ENCODE data around the gene PSMA3. TPM values are rescaled to one million over a fixed set of nuclear protein-coding genes. Genes with fewer than 3 reads are reported as not detected.

The PSMA3 gene
- total RNA-seq, result 100 to 1,000 TPM in 2 of 5 experiments, 10 to 100 TPM in 3; 76.5 to 357 (median 97.1) TPM
- 100 to 1,000 TPM; 161 to 163 TPM for polyA plus RNA-seq
- total RNA-seq, result 24.1 reads per million, percentile 55 among the genes with 10 or more reads in this experiment

GRCh38 chr14:58244556-58245387, at the start of gene PSMA3:
TSS of gene PSMA3 (plus strand) at chr14:58244843. CDS start at chr14:58244921, 78 bp downstream.
- peaks cover 0 to 9% (median 0%) of the 10 kb centered on the region in 11 donors for H3K9me3 Mint-ChIP-seq
- ChIA-PET POLR2A (interaction anchor here (0.7 to 4.2 kb wide), 18 partner anchors 10 to 1285 kb away, joined by 3 to 63 read pairs (median 4); partner anchors contain the start of genes ACTR10, ARID4A, KIAA0586 and TIMM9), CTCF (interaction anchor here (0.5 to 1.0 kb wide), 4 partner anchors 32 to 976 kb away, joined by 3 to 5 read pairs (median 4); partner anchors contain the start of genes AP5M1 and EXOC5)
- H3K4me1 ChIP-seq (ENCODE audit: control insufficient read depth in 2 of 2, insufficient read depth in 2 of 2, low read length in 2 of 2), result peaks cover 23 to 26% of the 10 kb centered on the region in 2 donors
- no peaks in the 10 kb centered on the region for H3K9me3 ChIP-seq (ENCODE audit: control insufficient read depth in 2 of 3, low read length in 3 of 3)
- H3K27ac ChIP-seq (ENCODE audit: low read depth, low read length), result peak within 1 kb of the TSS; percentile 86
- H3K36me3 Mint-ChIP-seq, result peaks cover 0 to 17% (median 8%) of the 10 kb centered on the region in 5 donors
- intact Hi-C loops (cut with micrococcal nuclease), result loop anchor here (1.0 to 10.0 kb wide), 15 partner anchors 38 to 1667 kb away; partner anchors contain the start of genes AP5M1 (in 2 of the 2), ARID4A (in 2 of the 2), DAAM1 (in 2 of the 2) and EXOC5 (in 2 of the 2)
- peak within 1 kb of the TSS; percentile 100 for H3K4me3 ChIP-seq (ENCODE audit: low read length)
- H3K4me1 Mint-ChIP-seq, result peaks cover 27 to 61% (median 52%) of the 10 kb centered on the region in 7 donors
- ATAC-seq (peak; percentile 96), DNase-seq (peak; percentile 95 to 98 (median 98))
- peaks cover 0 to 1% (median 0%) of the 10 kb centered on the region in 5 donors for H3K27me3 Mint-ChIP-seq
- peak within 1 kb of the TSS; percentile 97 to 99 (median 98) for H3K27ac Mint-ChIP-seq
- no peaks in the 10 kb centered on the region for H3K27me3 ChIP-seq (ENCODE audit: control insufficient read depth in 2 of 2, insufficient read depth in 2 of 2, low read length in 2 of 2)
- H3K4me3 Mint-ChIP-seq, result peak within 1 kb of the TSS; percentile 89 to 99 (median 96)
- peaks cover 0 to 9% (median 0%) of the 10 kb centered on the region in 3 experiments for H3K36me3 ChIP-seq (ENCODE audit: control insufficient read depth in 2 of 3, insufficient read depth in 3 of 3, low read length in 3 of 3)

- CTCF ChIA-PET, result no interaction called here
- Histone ChIP-seq H3K27ac (ENCODE audit: low read depth, low read length) (no peak overlapping the region), H3K36me3 (ENCODE audit: control insufficient read depth in 2 of 3, insufficient read depth in 3 of 3, low read length in 3 of 3) (peaks cover 0 to 3% (median 0%) of the 10 kb centered on the region in 3 experiments), H3K4me3 (ENCODE audit: low read length) (no peak overlapping the region), H3K4me1 (ENCODE audit: control insufficient read depth in 2 of 2, insufficient read depth in 2 of 2, low read length in 2 of 2) (peaks cover 11 to 20% of the 10 kb centered on the region in 2 donors), H3K9me3 (ENCODE audit: control insufficient read depth in 2 of 3, low read length in 3 of 3) (no peaks in the 10 kb centered on the region), H3K27me3 (ENCODE audit: control insufficient read depth in 2 of 2, insufficient read depth in 2 of 2, low read length in 2 of 2) (no peaks in the 10 kb centered on the region)
- intact Hi-C loops (cut with micrococcal nuclease), result loop anchor here (5.0 kb wide), 2 partner anchors 929 to 1271 kb away; partner anchors contain the start of genes AP5M1 (in 1 of the 2), EXOC5 (in 1 of the 2) and GPR135 (in 1 of the 2)
- H3K4me3 Mint-ChIP-seq, result peak overlapping the region in 1 of 10 donors; percentile 3
- POLR2A ChIA-PET, result interaction anchor here (0.7 kb wide), 1 partner anchor 102 kb away, joined by 3 read pairs; the partner anchor contains the start of gene ARID4A
- ATAC-seq (no peak), DNase-seq (no peak)
- peak overlapping the region in 4 of 9 donors; percentile 26 to 78 (median 44) for H3K27ac Mint-ChIP-seq
- H3K4me1 Mint-ChIP-seq, result peaks cover 15 to 42% (median 36%) of the 10 kb centered on the region in 7 donors
- peaks cover 0 to under 1% (median 0%) of the 10 kb centered on the region in 5 donors for H3K36me3 Mint-ChIP-seq
- no peaks in the 10 kb centered on the region for H3K9me3 Mint-ChIP-seq
- H3K27me3 Mint-ChIP-seq, result peaks cover 0 to 17% (median 0%) of the 10 kb centered on the region in 5 donors
These were observed 48.4 kb upstream of the PSMA3 start for GRCh38 chr14:58196198-58196597.

- peaks cover 0 to 10% (median 0%) of the 10 kb centered on the region in 5 donors for H3K27me3 Mint-ChIP-seq
- H3K27ac Mint-ChIP-seq, result peak overlapping the region in 7 of 9 donors; percentile 14 to 99 (median 97)
- H3K4me1 Mint-ChIP-seq, result peaks cover 21 to 53% (median 46%) of the 10 kb centered on the region in 7 donors
- H3K36me3 ChIP-seq (ENCODE audit: control insufficient read depth in 2 of 3, insufficient read depth in 3 of 3, low read length in 3 of 3), result peaks cover 0 to 3% (median 0%) of the 10 kb centered on the region in 3 experiments
- H3K9me3 Mint-ChIP-seq, result no peaks in the 10 kb centered on the region
- DNase-seq (no peak), ATAC-seq (no peak)
- intact Hi-C loops (cut with micrococcal nuclease), result loop anchor here (2.0 to 5.0 kb wide), 3 partner anchors 807 to 1269 kb away; partner anchors contain the start of genes AP5M1 (in 1 of the 2), EXOC5 (in 1 of the 2), GPR135 (in 1 of the 2) and NAA30 (in 1 of the 2)
- POLR2A ChIA-PET, result interaction anchor here (1.3 to 2.9 kb wide), 3 partner anchors 11 to 47 kb away, joined by 5 to 20 read pairs (median 8); partner anchors contain the start of gene PSMA3
- H3K27ac ChIP-seq (ENCODE audit: low read depth, low read length), result no peak overlapping the region
- H3K36me3 Mint-ChIP-seq, result peaks cover 0 to 4% (median 0%) of the 10 kb centered on the region in 5 donors
- no peak overlapping the region for H3K4me3 ChIP-seq (ENCODE audit: low read length)
- CTCF ChIA-PET, result no interaction called here
- H3K4me1 ChIP-seq (ENCODE audit: control insufficient read depth in 2 of 2, insufficient read depth in 2 of 2, low read length in 2 of 2), result peaks cover 15 to 27% of the 10 kb centered on the region in 2 donors
- H3K9me3 ChIP-seq (ENCODE audit: control insufficient read depth in 2 of 3, low read length in 3 of 3), result no peaks in the 10 kb centered on the region
- H3K27me3 ChIP-seq (ENCODE audit: control insufficient read depth in 2 of 2, insufficient read depth in 2 of 2, low read length in 2 of 2), result no peaks in the 10 kb centered on the region
- H3K4me3 Mint-ChIP-seq, result peak overlapping the region in 8 of 10 donors; percentile 23 to 98 (median 46)
These were observed 46.6 kb upstream of the PSMA3 start for GRCh38 chr14:58198086-58198485.

DNA sequence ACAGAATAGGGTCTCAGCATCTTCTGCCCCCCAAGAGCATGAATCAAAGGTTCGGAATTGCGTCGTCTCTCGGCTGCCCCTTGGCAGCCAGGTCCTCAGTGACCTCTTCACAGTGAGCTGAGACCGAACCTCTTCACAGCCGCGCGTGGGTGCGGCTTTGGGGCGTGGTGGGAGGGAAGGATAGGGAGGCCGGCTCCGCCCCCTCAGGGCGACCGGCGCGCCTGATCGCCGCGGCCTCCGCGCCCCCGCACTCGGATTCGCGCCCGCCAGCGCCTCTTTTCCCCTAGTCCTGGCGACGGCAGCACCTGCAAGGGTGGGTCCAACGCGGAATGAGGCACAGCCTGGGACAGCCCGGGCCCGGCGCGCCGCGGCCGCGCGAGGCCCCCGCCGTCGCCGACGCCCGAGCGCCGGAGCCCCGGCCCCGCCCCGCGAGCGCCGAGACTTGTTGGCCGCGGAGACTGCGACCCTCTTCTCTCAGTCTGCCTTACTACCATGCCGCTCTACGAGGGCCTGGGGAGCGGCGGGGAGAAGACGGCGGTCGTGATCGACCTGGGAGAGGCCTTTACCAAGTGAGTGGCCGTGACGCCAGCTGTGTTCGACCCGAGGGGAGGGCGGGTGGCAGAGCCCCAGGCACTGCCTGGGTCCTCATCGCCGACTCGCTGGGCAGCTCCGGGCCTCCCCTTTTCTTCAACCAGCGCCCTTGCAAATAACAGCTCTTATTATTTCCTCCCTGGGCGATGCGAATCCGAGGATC, 44.7 kb upstream of the PSMA3 start, which contains the start of gene ACTR10:
Gene ACTR10 (plus strand): TSS at position 424 of the 754 bp plus-strand sequence. CDS start 69 bp downstream, at position 493.
- peak within 1 kb of the TSS; percentile 87 for H3K27ac ChIP-seq (ENCODE audit: low read depth, low read length)
- Mint-ChIP-seq H3K36me3 (peaks cover 0 to 15% (median 4%) of the 10 kb centered on the region in 5 donors), H3K4me1 (peaks cover 21 to 60% (median 48%) of the 10 kb centered on the region in 7 donors), H3K9me3 (no peaks in the 10 kb centered on the region), H3K4me3 (peak within 1 kb of the TSS; percentile 90 to 99 (median 97)), H3K27me3 (peaks cover 0 to 7% (median 0%) of the 10 kb centered on the region in 5 donors), H3K27ac (peak within 1 kb of the TSS; percentile 93 to 99 (median 98))
- peak within 1 kb of the TSS; percentile 75 for H3K4me3 ChIP-seq (ENCODE audit: low read length)
- peaks cover 15 to 27% of the 10 kb centered on the region in 2 donors for H3K4me1 ChIP-seq (ENCODE audit: control insufficient read depth in 2 of 2, insufficient read depth in 2 of 2, low read length in 2 of 2)
- ChIA-PET POLR2A (interaction anchor here (0.6 to 2.9 kb wide), 13 partner anchors 9 to 1284 kb away, joined by 3 to 20 read pairs (median 4); partner anchors contain the start of genes AP5M1, ARID4A, EXOC5 and JKAMP), CTCF (no interaction called here)
- DNase-seq, result peak; percentile 80 to 93 (median 88)
- intact Hi-C loops (cut with micrococcal nuclease), result loop anchor here (1.0 to 5.0 kb wide), 14 partner anchors 34 to 1284 kb away; partner anchors contain the start of genes ARID4A (in 2 of the 2), ARMH4 (in 2 of the 2), DAAM1 (in 2 of the 2) and JKAMP (in 2 of the 2)
- ATAC-seq, result peak; percentile 94
- no peaks in the 10 kb centered on the region for H3K9me3 ChIP-seq (ENCODE audit: control insufficient read depth in 2 of 3, low read length in 3 of 3)
- no peaks in the 10 kb centered on the region for H3K27me3 ChIP-seq (ENCODE audit: control insufficient read depth in 2 of 2, insufficient read depth in 2 of 2, low read length in 2 of 2)
- peaks cover 0 to 3% (median 0%) of the 10 kb centered on the region in 3 experiments for H3K36me3 ChIP-seq (ENCODE audit: control insufficient read depth in 2 of 3, insufficient read depth in 3 of 3, low read length in 3 of 3)

GRCh38 chr14:58200480-58200841, 44.2 kb upstream of the PSMA3 start:
- H3K27me3 Mint-ChIP-seq, result peaks cover 0 to 7% (median 0%) of the 10 kb centered on the region in 5 donors
- H3K4me3 Mint-ChIP-seq, result peak overlapping the region; percentile 90 to 98 (median 94)

More at GRCh38 chr14:58200480-58200841, 44.2 kb upstream of the PSMA3 start:
- ATAC-seq (peak; percentile 4), DNase-seq (no peak)
- Histone ChIP-seq H3K9me3 (ENCODE audit: control insufficient read depth in 2 of 3, low read length in 3 of 3) (no peaks in the 10 kb centered on the region), H3K27ac (ENCODE audit: low read depth, low read length) (peak overlapping the region; percentile 87), H3K27me3 (ENCODE audit: control insufficient read depth in 2 of 2, insufficient read depth in 2 of 2, low read length in 2 of 2) (no peaks in the 10 kb centered on the region), H3K4me1 (ENCODE audit: control insufficient read depth in 2 of 2, insufficient read depth in 2 of 2, low read length in 2 of 2) (peaks cover 15 to 27% of the 10 kb centered on the region in 2 donors), H3K4me3 (ENCODE audit: low read length) (peak overlapping the region; percentile 75), H3K36me3 (ENCODE audit: control insufficient read depth in 2 of 3, insufficient read depth in 3 of 3, low read length in 3 of 3) (peaks cover 0 to 3% (median 0%) of the 10 kb centered on the region in 3 experiments)
- Mint-ChIP-seq H3K9me3 (no peaks in the 10 kb centered on the region), H3K36me3 (peaks cover 0 to 15% (median 4%) of the 10 kb centered on the region in 5 donors), H3K4me1 (peaks cover 21 to 60% (median 48%) of the 10 kb centered on the region in 7 donors), H3K27ac (peak overlapping the region; percentile 93 to 99 (median 97))
- ChIA-PET CTCF (no interaction called here), POLR2A (interaction anchor here (0.7 to 2.9 kb wide), 10 partner anchors 9 to 1284 kb away, joined by 3 to 20 read pairs (median 4); partner anchors contain the start of genes ARID4A, JKAMP, L3HYPDH and PSMA3)
- intact Hi-C loops (cut with micrococcal nuclease), result loop anchor here (1.0 to 5.0 kb wide), 5 partner anchors 39 to 227 kb away; partner anchors contain the start of genes ARID4A (in 1 of the 2), KIAA0586 (in 1 of the 2), PSMA3 (in 1 of the 2) and TIMM9 (in 1 of the 2)
